Suppressor macrophage treated with lipopolysaccharide for 4 hours (primary cell): ENCODE measurements around the gene KMT5B.

Experiments used
- DNase-seq: peaks from one replicate; pipeline ENCODE4 v3.0.0-alpha.2; 2020

Gene KMT5B

DNA sequence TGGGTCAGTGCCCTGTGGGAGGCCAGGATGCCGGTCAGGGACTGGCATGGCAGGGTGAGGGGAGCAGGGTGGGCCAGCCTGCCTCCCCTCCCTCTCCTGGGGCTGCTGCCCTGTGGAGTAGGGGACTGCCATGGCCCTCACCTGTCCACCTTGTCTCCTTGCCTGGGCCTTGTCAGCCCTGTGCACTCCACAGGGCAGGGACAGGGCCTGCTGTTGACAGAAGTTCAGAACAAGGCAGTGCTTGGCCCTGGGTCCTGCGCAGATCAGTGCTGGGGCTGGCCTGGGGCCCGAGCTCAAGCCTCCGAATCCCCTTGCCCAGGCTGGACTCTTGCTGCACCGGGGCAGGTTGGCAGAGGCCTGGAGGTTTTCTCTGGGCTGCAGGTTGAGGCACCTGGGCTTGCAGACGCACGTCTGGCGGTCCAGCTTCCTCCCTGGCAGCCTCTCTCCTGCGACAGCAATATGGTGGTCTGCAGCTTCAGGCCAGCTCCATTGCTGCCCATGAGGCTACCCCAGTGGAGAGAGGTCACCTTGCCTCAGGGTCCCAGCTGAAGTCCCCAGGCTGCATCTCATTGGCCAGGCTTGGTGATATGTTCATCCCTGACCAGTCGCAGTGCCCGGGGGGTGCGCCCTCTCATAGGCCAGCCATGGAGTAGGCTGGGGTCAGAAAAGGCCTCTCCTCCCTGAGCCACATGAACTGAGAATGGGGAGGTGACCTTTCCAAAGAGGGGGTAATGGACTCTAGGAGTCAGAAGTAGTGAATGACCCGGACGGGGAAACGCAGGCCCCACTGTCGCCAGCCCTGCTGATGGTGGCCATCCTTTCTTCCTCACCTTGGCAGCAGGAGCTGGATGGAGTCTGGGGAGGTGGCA lies 70.4 kb downstream of the KMT5B start:
- DNase-seq = no peak

GRCh38 chr11:68142028-68142412 lies 71.1 kb downstream of the KMT5B start:
- peak; percentile 70 for DNase-seq

DNA sequence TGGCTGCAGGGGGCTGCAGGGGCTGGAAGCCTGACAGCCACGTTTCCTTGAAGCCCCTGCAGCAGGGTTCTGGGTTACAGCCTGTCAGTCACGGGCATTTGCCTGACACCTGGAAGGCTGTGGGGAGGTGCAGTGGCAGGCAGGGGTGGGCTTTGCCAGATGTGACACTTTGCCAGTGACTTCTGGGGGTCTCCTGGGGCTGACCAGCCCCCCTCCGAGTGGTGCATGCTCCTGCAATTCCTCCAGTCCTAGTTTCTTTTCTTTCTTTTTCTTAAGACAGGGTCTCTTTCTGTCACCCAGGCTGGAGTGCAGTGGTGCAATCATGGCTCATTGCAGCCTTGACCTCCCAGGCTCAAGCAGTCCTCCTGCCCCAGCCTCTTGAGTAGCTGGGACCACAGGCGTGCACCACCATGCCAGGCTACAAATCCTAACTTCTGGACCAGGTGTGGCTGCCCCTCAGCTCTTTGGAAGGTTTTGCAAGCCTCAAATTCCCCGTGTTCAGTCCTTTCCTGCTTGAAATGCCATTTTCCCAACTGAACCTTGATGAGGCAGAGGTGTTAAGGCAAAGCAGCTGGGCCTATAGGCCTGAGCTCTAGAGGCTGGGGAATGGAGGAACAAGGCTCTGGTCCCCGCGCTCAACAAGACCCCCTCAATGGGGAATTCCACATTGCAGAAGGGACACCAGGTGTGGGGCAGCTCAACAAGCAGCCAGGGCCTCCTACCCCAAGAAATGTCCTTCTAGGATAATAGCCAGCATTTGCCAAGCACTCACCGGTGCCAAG lies 71.7 kb downstream of the KMT5B start:
- DNase-seq = no peak

- DNase-seq = no peak
Observed at GRCh38 chr11:68140496-68141245, 72.4 kb downstream of the KMT5B start.

DNA sequence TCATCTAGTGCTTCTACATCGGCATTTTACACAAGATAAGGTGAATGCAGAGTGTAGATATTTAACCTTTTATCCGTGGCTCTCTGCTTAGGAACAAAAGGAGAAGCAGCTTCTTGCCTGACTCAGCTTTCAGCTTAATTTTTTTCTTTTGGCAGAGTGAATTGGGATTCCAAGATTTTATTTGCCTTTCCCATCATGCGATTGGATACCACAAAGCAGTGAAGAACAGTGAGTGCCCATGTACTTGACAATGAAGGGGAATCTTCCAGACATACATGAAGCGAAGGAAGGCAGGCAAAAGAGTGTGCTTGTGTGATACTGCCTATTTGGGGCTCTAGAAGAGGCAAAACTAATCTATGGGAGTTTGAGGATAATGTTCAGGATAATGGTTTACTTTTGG lies 74.9 kb downstream of the KMT5B start:
- DNase-seq = no peak

DNA sequence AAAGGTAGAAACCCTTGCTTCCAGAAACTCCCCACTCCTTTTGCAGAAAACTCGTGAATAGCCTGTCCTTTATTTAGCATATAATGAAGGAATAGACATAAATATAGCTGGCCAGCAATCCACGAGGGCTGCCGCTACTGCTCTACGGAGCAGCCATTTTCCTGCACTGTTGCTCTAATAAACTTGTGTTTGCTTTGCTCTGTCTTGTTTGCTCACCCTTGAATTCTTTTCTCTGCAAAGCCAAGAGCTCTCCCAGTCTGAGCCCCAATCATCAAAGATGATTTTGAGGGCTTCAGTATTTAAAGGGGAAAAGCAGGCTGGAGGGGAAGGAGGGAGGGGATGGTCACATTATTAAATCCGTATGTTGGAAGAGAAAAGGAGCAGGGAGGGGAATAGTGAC lies 75.3 kb downstream of the KMT5B start:
- DNase-seq = no peak

DNA sequence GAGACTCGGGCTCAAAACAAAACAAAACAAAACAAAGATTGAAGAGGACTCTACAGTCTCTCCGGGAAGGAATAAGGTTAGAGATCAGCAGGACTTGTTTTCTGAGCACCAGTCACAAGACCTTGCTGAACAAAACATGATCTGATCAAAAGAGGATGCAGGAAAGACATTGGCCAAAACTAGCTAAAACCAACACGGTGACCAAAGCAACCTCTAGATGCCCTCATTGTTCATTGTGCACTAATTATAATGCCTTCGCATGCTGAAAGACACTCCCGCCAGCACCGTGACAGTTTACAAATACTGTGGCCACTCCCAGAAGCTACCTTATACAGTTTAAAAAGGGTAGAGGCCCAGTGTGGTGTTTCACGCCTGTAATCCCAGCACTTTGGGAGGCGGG lies 76.2 kb downstream of the KMT5B start:
- no peak for DNase-seq

DNA sequence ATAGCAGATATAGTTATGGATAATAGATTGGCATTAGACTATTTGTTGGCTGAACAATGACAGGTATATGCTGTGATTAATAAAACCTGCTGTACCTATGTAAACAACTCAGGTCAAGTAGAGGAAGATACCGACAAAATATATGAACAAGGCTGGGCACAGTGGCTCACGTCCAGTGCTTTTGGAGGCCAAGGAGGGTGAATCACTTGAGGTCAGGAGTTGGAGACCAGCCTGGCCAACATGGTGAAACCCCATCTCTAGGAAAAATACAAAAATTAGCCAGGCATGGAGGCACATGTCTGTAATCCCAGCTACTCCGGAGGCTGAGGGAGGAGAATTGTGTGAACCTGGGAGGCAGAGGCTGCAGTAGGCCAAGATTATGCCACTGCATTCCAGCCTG lies 77.9 kb downstream of the KMT5B start:
- no peak for DNase-seq

- no peak for DNase-seq
Observed at GRCh38 chr11:68133761-68134160, 79.3 kb downstream of the KMT5B start.

GRCh38 chr11:68130121-68130520 lies 83.0 kb downstream of the KMT5B start:
- DNase-seq = no peak

DNA sequence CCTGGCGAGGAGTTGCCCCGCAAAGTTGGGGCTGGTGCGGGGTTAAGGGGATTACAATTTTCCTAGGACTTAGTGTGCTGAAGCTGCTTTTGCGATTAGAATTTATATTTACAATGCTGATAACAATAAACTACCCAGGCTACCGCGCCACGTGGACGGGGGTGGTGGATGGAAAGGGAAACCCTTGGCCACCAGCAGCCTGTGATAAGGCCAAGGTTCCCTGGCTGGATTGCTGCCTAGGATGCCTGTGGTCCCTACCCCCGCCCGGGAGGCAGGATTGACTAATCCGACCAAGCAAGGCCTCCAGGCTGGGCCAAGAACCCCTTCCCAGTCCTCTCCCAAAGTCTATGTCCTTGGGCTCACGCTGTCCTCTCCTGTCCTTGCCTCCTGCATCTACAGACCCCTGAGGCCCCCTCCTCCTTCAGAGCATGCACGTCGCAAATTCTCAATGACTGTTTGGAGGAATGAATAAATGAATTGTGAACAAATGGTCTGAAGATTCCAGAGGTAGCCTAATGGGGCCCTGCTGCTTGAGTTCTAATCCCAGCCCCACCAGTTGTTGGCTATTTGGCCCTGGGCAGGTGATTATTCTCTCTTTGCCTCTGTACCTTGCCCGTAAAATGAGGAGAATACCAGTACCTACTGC lies 84.3 kb downstream of the KMT5B start:
- DNase-seq = no peak

GRCh38 chr11:68127714-68128681 lies 85.1 kb downstream of the KMT5B start:
- no peak for DNase-seq

DNA sequence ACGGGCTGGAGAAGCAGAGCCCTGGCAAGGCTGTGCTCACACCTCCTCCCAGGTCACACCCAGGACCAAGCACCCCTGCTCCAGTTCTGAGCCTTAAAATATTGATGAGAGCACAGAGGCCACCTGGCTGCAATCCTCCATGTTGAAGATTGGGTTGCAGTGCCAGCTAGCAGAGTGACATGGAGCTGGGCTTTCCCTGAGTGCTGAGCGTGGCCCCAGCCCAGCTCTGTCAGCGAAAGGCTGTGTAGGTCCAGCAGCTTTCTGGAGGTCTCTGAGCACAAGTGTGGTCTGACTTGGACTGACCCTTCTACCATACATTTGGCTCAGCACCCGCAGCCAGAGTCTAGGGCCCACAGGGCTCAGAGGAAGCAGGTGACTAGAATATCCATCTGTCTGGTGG lies 87.9 kb downstream of the KMT5B start:
- no peak for DNase-seq

GRCh38 chr11:68122936-68123539 lies 90.1 kb downstream of the KMT5B start:
- DNase-seq = no peak

- peak; percentile 98 for DNase-seq
Observed at GRCh38 chr11:68121067-68121899, 91.8 kb downstream of the KMT5B start, which contains the start of gene CHKA. CHKA (minus strand) TSS chr11:68121388; CDS start chr11:68121177, 211 bp downstream.

DNA sequence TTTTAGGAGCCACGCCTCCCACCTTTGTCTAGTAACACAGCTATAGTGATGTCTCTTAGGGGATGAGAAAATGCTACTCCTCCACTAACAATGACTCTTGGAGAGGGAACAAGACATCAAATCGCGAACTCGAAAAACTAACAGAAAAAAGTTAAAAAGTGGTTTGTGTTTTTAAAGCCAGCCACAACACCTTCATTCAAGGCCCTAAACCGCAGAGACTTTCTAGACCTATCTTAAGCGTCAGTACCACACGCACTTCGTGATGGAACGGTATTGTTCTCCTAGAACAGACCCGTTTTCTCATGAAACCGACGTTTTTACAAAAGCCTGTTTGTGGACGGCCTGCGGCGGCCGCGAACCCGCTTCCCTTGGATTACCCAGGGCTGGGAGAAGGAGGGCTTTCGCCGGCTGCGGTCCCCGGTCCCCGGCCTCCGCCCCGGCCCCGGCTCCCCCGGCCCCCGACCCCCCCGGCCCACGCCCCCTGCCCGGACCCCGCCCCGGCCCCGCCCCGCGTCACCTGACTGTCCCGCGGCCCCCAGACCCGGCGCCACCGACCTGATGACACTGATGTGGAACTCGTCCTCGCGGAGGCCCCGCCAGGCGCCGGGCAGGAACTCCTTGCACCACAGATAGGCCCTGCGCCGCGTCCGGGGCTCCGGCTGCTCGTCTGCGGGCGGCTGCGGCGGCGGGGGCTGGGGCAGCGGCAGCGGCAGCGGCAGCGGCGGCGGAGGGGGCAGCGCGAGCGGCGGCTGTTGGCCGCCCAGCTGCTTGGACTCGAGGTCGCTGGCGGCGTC lies 92.6 kb downstream of the KMT5B start:
- DNase-seq = peak; percentile 67

DNA sequence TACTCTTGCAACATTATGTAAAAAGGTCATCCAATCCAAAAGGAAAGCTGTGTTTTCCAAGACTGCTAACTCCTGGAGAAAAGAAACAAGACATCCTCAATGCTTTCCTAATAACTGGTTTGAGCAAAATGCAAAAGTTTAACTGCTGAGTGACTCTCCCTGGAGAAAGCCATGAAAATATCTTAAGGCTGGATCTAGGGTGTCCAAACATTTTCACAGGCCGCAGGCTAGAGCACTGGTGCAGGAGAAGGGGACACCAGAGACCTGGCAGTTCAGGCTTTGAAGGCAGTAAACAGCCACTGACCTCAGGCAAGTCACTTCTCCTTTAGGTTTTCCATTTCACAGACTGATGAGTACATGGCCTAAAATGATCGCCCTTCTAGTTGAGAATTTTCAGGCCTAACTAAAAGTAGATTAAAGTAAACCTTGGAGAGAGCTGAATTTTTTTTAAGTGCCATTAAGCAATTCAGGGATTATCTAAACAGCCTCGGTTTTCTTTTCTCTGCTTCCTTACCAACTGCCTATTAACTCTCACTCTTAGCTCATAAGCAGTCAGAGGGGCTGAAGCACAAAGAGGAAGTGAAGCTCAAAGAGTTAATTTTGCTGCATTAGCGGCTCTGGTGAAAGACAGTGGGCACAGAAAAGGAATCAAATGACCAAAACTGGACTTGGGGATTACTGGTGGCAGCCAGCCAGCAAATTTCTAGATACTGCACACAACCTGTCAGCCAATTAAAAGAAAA lies 94.2 kb downstream of the KMT5B start:
- peak; percentile 90 for DNase-seq

DNA sequence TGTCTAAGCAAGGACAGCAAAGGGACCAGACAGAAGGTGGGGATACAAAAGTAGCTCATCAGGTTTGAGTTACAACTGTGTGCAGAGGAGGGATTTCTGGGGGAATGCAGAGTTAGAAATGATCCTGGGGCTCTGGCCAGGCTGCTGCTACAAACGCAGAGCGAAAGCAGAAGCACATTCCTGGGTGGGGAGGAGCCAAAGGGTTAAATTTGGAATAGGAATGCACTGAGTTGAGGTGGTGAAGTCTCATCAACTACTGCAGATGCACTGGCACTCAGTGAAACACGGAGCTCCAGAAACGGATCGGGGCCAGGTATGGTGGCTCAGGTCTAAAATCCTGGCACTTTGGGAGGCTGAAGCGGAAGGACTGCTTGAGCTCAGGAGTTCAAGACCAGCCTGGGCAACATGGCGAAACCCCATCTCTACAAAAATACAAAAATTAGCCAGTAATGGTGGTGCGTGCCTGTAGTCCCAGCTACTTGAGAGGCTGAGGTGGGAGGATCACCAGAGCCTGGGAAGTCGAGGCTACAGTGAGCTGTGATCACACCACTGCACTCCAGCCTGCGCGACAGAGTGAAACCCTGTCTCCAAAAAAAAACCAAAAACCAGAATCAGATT lies 95.1 kb downstream of the KMT5B start:
- DNase-seq = no peak
